ENCODE measurements around the gene TIMM23.
A peak's percentile ranks its signal among the peaks of the same experiment; 100 is the strongest.
"Not testable (repeated sequence)": the region's sequence is repeated elsewhere in the genome, so short reads cannot be mapped to it uniquely, and the experiment has no call there.

The TIMM23 gene, protein sequence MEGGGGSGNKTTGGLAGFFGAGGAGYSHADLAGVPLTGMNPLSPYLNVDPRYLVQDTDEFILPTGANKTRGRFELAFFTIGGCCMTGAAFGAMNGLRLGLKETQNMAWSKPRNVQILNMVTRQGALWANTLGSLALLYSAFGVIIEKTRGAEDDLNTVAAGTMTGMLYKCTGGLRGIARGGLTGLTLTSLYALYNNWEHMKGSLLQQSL

DNA sequence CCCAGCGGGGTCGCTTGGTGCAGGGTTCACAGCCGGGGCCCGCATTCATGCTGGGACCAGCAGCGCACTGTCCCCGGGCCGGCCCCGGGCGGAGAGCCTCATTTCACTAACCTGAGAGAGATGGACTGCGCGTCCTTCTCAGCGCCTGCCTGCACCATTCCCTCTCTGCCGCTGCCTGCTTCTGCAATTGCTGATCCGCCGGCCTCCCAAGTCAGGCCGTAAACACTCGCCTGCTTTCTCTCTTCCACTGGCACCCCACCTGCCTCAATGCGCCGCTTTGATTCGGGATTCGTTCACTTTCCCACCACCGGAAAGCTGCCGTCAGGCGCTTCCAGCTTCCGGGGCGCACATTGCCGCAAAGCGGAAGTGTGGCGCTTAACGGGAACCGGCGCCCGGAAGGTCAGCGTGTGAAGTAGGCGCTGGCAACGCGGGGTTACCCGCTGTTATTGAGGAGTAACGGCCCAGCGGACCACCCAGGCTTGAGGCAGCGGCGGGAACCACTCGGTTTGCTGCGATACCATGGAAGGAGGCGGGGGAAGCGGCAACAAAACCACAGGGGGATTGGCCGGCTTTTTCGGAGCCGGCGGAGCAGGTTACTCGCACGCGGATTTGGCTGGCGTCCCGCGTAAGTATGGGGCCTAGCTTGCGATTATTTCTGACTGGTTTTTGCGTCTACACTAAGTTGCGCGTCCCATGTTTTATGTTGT is at the start of gene TIMM23:
Gene TIMM23 (plus strand): TSS at position 384 of the 707 bp plus-strand sequence. CDS start 136 bp downstream, at position 520.
- DNase-seq = peak; percentile 81

DNA sequence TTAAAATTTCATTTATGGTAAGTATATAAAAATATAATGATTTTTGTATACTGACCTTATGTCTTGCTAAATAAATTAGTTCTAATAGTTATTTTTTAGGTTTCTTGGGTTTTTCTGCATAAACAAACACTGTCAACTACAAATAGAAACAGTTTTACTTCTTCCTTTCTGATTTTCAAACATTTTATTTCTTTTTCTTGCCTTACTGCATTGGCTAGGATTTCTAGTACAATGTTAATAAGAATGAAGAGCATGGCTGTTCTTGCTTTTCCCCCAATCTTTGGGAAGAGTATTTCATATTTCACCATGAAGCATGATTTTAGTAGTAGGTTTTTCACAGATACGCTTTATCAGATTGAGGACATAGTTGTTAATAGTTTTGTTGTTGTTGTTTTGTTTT is 45.5 kb upstream of the TIMM23 start:
- not testable (repeated sequence) for DNase-seq

- DNase-seq = not testable (repeated sequence)
These were observed 41.0 kb upstream of the TIMM23 start for GRCh38 chr10:45931305-45931704.

- DNase-seq = not testable (repeated sequence)
These were observed 37.5 kb upstream of the TIMM23 start for GRCh38 chr10:45934788-45935187.

GRCh38 chr10:45939176-45939697 is 33.1 kb upstream of the TIMM23 start:
- not testable (repeated sequence) for DNase-seq

- DNase-seq = not testable (repeated sequence)
These were observed 31.1 kb upstream of the TIMM23 start for GRCh38 chr10:45941196-45941595.

GRCh38 chr10:45945476-45945875 is 26.8 kb upstream of the TIMM23 start:
- DNase-seq = not testable (repeated sequence)

GRCh38 chr10:45947363-45947762 is 24.9 kb upstream of the TIMM23 start:
- DNase-seq = not testable (repeated sequence)

- DNase-seq = not testable (repeated sequence)
These were observed 23.5 kb upstream of the TIMM23 start for GRCh38 chr10:45948801-45949200.

- not testable (repeated sequence) for DNase-seq
These were observed 17.9 kb upstream of the TIMM23 start for GRCh38 chr10:45954367-45954766.

- DNase-seq = not testable (repeated sequence)
These were observed 15.7 kb upstream of the TIMM23 start for GRCh38 chr10:45956634-45957033.

DNA sequence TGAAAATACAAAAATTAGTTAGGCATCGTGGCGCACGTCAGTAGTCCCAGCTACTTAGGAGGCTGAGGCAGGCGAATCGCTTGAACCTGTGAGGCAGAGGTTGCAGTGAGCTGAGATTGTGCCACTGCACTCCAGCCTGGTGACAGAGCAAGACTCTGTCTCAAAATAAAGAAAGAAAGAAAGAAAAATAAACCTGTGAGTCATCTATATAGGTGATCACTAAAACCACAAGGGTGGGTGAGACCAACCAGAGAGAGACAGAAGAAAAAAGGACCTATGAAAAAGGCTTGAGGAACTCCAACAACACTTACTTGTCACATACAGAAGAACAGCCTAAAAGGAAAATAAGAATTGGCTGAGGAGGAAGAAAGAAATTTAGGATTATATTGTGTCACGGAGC is 14.4 kb upstream of the TIMM23 start:
- not testable (repeated sequence) for DNase-seq

DNA sequence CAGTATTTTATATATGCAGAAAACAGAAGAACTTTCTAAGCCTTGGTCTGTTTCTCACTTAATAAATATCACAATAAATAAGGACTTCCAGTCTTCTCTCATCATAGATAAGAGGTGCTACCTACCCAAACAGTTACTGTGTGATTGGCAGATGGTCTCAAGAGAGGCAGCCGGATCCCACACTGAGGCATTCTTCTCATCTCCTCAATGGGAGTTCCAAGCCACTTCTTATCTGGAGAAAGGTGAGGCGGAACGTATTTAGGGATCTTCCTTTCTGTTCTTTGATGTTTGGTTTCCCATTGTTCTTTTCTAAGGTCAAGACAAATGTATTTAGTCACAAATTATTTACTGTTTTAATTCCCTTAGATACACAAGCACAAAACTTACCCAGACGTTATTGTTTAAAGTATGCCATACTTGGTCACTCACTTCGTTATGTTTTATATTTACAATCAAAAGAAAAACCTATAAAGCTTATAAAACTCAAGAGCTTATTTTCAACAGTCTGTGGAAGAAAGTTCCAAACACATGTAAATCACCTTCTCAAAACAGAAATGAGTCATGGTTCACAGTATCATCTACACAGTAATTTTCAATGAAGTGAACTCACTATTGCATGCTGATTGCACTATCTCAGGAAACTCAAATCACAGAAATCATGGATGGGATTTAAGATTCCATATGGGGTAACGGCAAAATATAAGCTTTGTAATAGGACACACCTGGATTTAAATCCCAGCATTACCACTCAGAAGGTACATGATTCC is 9.4 kb upstream of the TIMM23 start:
- DNase-seq = not testable (repeated sequence)

DNA sequence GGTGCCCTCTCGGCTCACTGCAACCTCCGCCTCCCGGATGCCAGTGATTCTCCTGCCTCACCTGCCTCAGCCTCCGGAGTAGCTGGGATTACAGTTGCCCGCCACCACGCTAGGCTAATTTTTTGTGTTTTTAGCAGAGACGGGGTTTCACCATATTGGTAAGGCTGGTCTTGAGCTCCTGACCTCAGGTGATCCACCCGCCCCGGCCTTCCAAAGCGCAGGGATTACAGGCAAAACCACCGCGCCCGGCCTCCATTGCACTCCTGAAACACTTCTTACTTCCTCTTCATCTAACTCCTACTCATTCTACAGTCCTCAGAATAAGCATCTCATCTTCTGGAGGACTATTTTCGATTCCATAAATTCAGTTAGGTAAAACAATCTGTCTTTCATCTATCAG is 1.3 kb upstream of the TIMM23 start:
- DNase-seq = not testable (repeated sequence)

GRCh38 chr10:45971742-45972105 is 565 bp upstream of the TIMM23 start:
- DNase-seq = not testable (repeated sequence)

DNA sequence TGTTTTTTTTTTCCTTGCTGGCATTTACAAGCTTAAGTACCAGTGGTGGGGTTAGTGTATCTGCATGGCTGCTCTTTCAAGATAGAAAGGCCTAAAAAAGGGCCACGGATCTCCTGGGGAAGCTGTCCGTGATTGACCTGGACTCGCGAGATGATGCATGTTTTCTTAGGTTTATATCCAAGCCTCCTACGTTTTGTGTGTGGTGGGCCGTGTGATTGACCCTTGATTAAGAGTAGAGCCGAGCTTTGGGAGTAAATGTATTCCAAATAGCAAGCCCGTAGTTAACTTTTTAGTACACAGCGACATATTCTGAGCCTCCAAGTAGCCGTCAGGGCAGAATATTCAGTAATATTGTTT is 502 bp downstream of the TIMM23 start:
- DNase-seq = not testable (repeated sequence)

DNA sequence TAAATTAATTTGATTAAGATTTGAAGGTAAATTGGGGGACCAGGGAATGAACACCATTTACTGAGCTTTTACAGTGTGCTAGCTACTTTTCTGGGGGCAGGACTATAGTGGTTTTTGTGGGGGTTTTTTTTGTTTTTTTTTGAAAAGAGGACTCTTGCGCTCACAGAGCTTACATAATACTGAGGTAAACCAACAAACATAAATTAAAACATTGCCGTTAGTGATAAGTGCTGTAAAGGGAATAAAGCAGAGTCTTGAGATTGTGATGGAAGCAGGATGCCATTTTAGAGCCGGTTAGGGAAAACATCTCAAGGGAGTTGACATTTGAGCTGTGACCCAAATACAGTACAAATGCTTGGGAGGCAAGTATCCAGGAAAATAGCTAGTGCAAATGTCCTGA is 1.8 kb downstream of the TIMM23 start:
- DNase-seq = not testable (repeated sequence)

- not testable (repeated sequence) for DNase-seq
These were observed 6.3 kb downstream of the TIMM23 start for GRCh38 chr10:45978554-45978953.

GRCh38 chr10:45981367-45981766 is 9.1 kb downstream of the TIMM23 start:
- not testable (repeated sequence) for DNase-seq

DNA sequence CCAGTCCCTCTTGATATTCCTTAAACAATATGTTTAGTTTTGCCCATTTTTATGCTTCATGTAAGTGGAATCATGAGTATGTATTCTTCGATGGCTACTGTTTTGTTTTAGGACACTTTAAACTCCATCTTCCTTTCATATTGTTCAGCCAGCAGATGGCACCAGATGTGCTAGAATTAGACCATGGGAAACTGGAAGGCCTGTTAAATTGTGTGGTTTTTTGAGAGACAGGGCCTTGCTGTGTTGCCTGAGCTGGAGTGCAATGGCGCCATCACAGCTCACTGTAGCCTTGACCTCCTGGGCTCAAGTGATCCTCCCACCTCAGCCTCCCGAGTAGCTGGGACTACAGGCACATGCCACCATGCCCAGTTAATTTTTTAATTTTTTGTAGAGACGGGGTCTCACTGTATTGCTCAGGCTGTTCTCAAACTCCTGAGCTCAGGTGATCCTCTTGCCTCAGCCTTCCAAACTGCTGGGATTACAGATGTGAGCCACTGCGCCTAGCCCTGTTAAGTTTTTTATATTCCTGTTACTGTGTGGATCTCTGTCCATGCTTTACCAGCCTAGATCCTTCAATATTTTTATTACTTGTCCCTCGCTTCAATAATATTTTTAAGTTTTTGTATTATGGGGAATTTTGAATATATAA is 11.4 kb downstream of the TIMM23 start:
- DNase-seq = peak; percentile 12

DNA sequence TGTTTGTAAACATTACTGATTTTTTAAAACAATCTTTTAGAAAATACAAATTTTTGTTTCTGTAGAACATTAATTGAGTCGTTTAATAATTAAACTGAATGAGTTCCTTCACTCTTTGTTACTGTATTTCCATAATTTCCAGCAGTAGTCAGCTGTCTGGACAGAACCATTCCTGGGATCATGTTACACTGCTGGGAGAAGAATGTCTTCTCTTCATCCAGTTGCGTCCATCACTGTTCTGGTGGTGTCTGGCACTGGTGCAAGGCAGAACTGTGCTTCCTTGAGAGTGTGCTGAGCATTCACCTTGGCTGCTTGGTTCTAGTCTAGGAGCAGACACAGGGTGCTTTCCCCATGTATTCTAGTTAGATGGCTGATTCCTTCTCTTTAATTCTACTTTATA is 12.2 kb downstream of the TIMM23 start:
- DNase-seq = not testable (repeated sequence)

GRCh38 chr10:45985590-45985989 is 13.3 kb downstream of the TIMM23 start:
- not testable (repeated sequence) for DNase-seq

DNA sequence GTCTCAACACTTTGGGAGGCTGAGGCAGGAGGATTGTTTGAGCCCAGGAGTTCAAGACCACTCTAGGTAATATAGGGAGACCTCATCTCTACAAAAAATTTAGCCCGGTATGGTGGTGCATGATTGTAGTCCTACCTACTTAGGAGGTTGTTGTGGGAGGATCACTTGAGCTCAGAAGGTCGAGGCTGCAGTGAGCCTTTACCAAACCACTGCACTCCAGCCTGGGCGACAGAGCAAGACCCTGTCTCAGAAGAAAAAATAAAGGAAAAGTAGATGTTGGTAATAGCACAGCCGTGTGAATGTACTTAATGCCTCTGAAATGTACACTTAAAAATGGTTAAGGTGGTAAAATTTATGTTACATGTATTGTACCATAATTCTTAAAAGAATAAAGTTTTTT is 25.3 kb downstream of the TIMM23 start:
- no peak for DNase-seq

Measured in stimulated activated naive CD4-positive, alpha-beta T cell treated with Interleukin-2 at 50 U/mL for 16 hours (primary cell).